Nephron (organoid): ENCODE measurements around the gene IFT43.

Source experiments
- H3K27ac Mint-ChIP-seq, 3 experiments: 2 replicates each; pipeline ENCODE4 v1.8.0; 2020; ENCODE audit warnings: mixed read lengths in 3 of 3, mild to moderate bottlenecking in 2 of 3, moderate library complexity in 1 of 3
- H3K27me3 Mint-ChIP-seq: 2 replicates; pipeline ENCODE4 v1.8.0; 2021; ENCODE audit warnings: low read depth, mild to moderate bottlenecking, moderate library complexity, mixed read lengths
- H3K36me3 Mint-ChIP-seq: 2 replicates; pipeline ENCODE4 v1.8.0; 2020; ENCODE audit warnings: low read depth, mixed read lengths
- H3K4me1 Mint-ChIP-seq: 2 replicates; pipeline ENCODE4 v1.8.0; 2020; ENCODE audit warnings: mixed read lengths
- H3K4me3 Mint-ChIP-seq, 3 experiments: 2 replicates each; pipeline ENCODE4 v1.8.0; 2020; ENCODE audit warnings: mild to moderate bottlenecking in 3 of 3, mixed read lengths in 3 of 3, moderate library complexity in 2 of 3
- H3K9me3 Mint-ChIP-seq: 2 replicates; pipeline ENCODE4 v1.8.0; 2020; ENCODE audit warnings: mixed read lengths
- CTCF ChIP-seq, 3 experiments: fragments of 200-600 bp; sonication (generic); IDR thresholded peaks; one replicate each; pipeline ENCODE4 v1.5.0; 2021; ENCODE audit warnings: antibody characterized with exemption in 3 of 3; ENCODE audit not compliant: unreplicated experiment in 3 of 3

Gene IFT43

GRCh38 chr14:76096257-76096656 is 110.7 kb downstream of the IFT43 start:
- no peak overlapping the region for H3K27ac Mint-ChIP-seq
- TF ChIP-seq CTCF (IDR thresholded peaks at IDR 0.05; ENCODE audit: unreplicated experiment in 3 of 3) = no peak
- peaks cover 18% of the 10 kb centered on the region for H3K27me3 Mint-ChIP-seq
- H3K4me1 Mint-ChIP-seq = peaks cover 7% of the 10 kb centered on the region
- no peak overlapping the region for H3K4me3 Mint-ChIP-seq
- no peaks in the 10 kb centered on the region for H3K9me3 Mint-ChIP-seq
- no peaks in the 10 kb centered on the region for H3K36me3 Mint-ChIP-seq

GRCh38 chr14:76097547-76097946 is 112.0 kb downstream of the IFT43 start:
- TF ChIP-seq CTCF (IDR thresholded peaks at IDR 0.05; ENCODE audit: unreplicated experiment in 3 of 3) = no peak

GRCh38 chr14:76098047-76098446 is 112.5 kb downstream of the IFT43 start:
- Mint-ChIP-seq H3K36me3 (no peaks in the 10 kb centered on the region), H3K27ac (no peak overlapping the region), H3K27me3 (peaks cover 15% of the 10 kb centered on the region), H3K4me3 (no peak overlapping the region), H3K4me1 (peaks cover 10% of the 10 kb centered on the region), H3K9me3 (no peaks in the 10 kb centered on the region)
- TF ChIP-seq CTCF (IDR thresholded peaks at IDR 0.05; ENCODE audit: unreplicated experiment in 3 of 3) = no peak

More at GRCh38 chr14:76097547-76097946, 112.0 kb downstream of the IFT43 start:
- H3K27me3 Mint-ChIP-seq = peaks cover 15% of the 10 kb centered on the region
- peaks cover 10% of the 10 kb centered on the region for H3K4me1 Mint-ChIP-seq
- H3K4me3 Mint-ChIP-seq = no peak overlapping the region
- H3K36me3 Mint-ChIP-seq = no peaks in the 10 kb centered on the region
- H3K9me3 Mint-ChIP-seq = no peaks in the 10 kb centered on the region
- no peak overlapping the region for H3K27ac Mint-ChIP-seq

GRCh38 chr14:76098916-76099675 is 113.5 kb downstream of the IFT43 start:
- H3K4me1 Mint-ChIP-seq = peaks cover 10% of the 10 kb centered on the region
- no peak for TF ChIP-seq CTCF (IDR thresholded peaks at IDR 0.05; ENCODE audit: unreplicated experiment in 3 of 3)
- H3K4me3 Mint-ChIP-seq = no peak overlapping the region
- no peaks in the 10 kb centered on the region for H3K36me3 Mint-ChIP-seq
- H3K27ac Mint-ChIP-seq = no peak overlapping the region
- no peaks in the 10 kb centered on the region for H3K9me3 Mint-ChIP-seq
- peaks cover 15% of the 10 kb centered on the region for H3K27me3 Mint-ChIP-seq

- peaks cover 19% of the 10 kb centered on the region for H3K27me3 Mint-ChIP-seq
- H3K4me1 Mint-ChIP-seq = peaks cover 10% of the 10 kb centered on the region
- H3K9me3 Mint-ChIP-seq = no peaks in the 10 kb centered on the region
- H3K27ac Mint-ChIP-seq = peak overlapping the region in 1 of 3 experiments; percentile 35
- no peak overlapping the region for H3K4me3 Mint-ChIP-seq
- H3K36me3 Mint-ChIP-seq = no peaks in the 10 kb centered on the region
- TF ChIP-seq CTCF (IDR thresholded peaks at IDR 0.05; ENCODE audit: unreplicated experiment in 3 of 3) = no peak
These were observed 114.7 kb downstream of the IFT43 start for GRCh38 chr14:76100236-76100635.
